Vagina (tissue), 2 donors: ENCODE measurements around the gene NRXN2.

Source experiments
- POLR2A ChIP-seq, 2 donors: fragments of 450-650 bp; IDR thresholded peaks; one replicate each; pipeline ENCODE4 v1.6.1; 2017; ENCODE audit warnings: antibody characterized with exemption in 2 of 2, mild to moderate bottlenecking in 2 of 2, moderate library complexity in 2 of 2
- POLR2AphosphoS5 ChIP-seq, 2 donors: sonication (generic); formaldehyde crosslinking; IDR thresholded peaks; one replicate each; pipeline ENCODE4 v1.9.0; 2017; ENCODE audit warnings: antibody characterized with exemption in 2 of 2, mild to moderate bottlenecking in 2 of 2, low read depth in 1 of 2; ENCODE audit not compliant: insufficient read depth in 1 of 2
- TF ChIP-seq, protein P1 (sequence below), 3 experiments: fragments of 450-650 bp in 2 of 3; fragments of 200-600 bp in 1 of 3; sonication (generic) in 1 of 3; IDR thresholded peaks; one replicate each; pipeline ENCODE4 v1.5.1; 2017 to 2019; ENCODE audit warnings: antibody characterized with exemption in 3 of 3, mild to moderate bottlenecking in 2 of 3, moderate library complexity in 2 of 3

DNA sequence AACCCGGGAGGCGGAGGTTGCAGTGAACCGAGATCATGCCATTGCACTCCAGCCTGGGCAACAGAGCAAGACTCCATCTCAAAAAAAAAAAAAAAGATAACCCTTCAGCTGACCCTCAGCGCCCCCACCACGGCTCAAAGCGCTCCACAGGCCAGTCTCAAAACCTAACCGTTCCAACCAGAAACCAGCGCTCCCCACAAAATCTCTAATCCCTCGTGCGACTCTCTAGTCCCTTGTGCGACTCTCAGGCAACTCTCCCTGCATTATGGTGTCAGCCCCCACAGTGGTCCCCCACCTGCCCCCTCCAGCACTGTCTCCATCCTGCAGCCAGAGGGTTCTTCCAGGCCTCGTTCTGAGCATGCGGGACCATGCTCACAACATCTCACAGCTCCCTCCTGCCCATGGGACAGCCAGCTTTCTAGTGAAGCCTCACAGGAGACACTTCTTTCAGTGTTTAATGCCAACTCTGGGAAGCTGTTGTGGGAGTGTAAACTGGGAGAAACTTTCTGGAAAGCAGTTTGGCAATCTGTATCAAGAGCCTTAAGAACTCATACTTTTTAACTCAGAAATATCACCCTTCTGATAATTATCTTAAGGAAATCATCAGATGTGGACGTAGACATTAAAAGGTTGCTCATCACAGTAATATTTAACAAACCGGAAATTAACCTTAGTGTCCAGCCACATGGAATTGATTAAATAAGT is 25.1 kb upstream of the NRXN2 start:
- TF ChIP-seq, protein P1, sequence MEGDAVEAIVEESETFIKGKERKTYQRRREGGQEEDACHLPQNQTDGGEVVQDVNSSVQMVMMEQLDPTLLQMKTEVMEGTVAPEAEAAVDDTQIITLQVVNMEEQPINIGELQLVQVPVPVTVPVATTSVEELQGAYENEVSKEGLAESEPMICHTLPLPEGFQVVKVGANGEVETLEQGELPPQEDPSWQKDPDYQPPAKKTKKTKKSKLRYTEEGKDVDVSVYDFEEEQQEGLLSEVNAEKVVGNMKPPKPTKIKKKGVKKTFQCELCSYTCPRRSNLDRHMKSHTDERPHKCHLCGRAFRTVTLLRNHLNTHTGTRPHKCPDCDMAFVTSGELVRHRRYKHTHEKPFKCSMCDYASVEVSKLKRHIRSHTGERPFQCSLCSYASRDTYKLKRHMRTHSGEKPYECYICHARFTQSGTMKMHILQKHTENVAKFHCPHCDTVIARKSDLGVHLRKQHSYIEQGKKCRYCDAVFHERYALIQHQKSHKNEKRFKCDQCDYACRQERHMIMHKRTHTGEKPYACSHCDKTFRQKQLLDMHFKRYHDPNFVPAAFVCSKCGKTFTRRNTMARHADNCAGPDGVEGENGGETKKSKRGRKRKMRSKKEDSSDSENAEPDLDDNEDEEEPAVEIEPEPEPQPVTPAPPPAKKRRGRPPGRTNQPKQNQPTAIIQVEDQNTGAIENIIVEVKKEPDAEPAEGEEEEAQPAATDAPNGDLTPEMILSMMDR (IDR thresholded peaks at IDR 0.05): no peak
- TF ChIP-seq POLR2AphosphoS5 (IDR thresholded peaks at IDR 0.05; ENCODE audit: insufficient read depth in 1 of 2, low read depth in 1 of 2) (no peak), POLR2A (IDR thresholded peaks at IDR 0.05) (no peak)
